NK-92 (cell line): ENCODE data around the gene AACS.
"Not testable (repeated sequence)": the region's sequence is repeated elsewhere in the genome, so short reads cannot be mapped to it uniquely, and the experiment has no call there.

Experiments used
- DNase-seq: peaks from one replicate; lab custom pipeline; 2025; ENCODE audit not compliant: unreplicated experiment; lab: John Stamatoyannopoulos, UW

AACS gene

GRCh38 chr12:125091401-125091800 is 26.2 kb downstream of the AACS start:
- DNase-seq = no peak

- DNase-seq = no peak
Measured at GRCh38 chr12:125092108-125092871, 27.1 kb downstream of the AACS start.

GRCh38 chr12:125092872-125093680 is 27.8 kb downstream of the AACS start:
- DNase-seq = no peak

GRCh38 chr12:125093681-125094330 is 28.6 kb downstream of the AACS start:
- no peak for DNase-seq

GRCh38 chr12:125096894-125097293 is 31.7 kb downstream of the AACS start:
- DNase-seq = no peak

GRCh38 chr12:125097427-125097826 is 32.2 kb downstream of the AACS start:
- no peak for DNase-seq

GRCh38 chr12:125098676-125099408 is 33.6 kb downstream of the AACS start:
- no peak for DNase-seq

- no peak for DNase-seq
Measured at GRCh38 chr12:125099409-125099782, 34.2 kb downstream of the AACS start.

- DNase-seq = no peak
Measured at GRCh38 chr12:125100551-125101434, 35.6 kb downstream of the AACS start.

GRCh38 chr12:125104982-125105381 is 39.7 kb downstream of the AACS start:
- no peak for DNase-seq

GRCh38 chr12:125105600-125105999 is 40.4 kb downstream of the AACS start:
- DNase-seq = no peak

GRCh38 chr12:125110641-125111360 is 45.6 kb downstream of the AACS start:
- DNase-seq = no peak

- DNase-seq = no peak
Measured at GRCh38 chr12:125111403-125111802, 46.2 kb downstream of the AACS start.

GRCh38 chr12:125112614-125113013 is 47.4 kb downstream of the AACS start:
- DNase-seq = not testable (repeated sequence)

GRCh38 chr12:125113263-125113662 is 48.0 kb downstream of the AACS start:
- no peak for DNase-seq

GRCh38 chr12:125113789-125114188 is 48.6 kb downstream of the AACS start:
- DNase-seq = no peak

- no peak for DNase-seq
Measured at GRCh38 chr12:125114365-125115141, 49.3 kb downstream of the AACS start.

GRCh38 chr12:125120566-125120965 is 55.3 kb downstream of the AACS start:
- no peak for DNase-seq

- DNase-seq = no peak
Measured at GRCh38 chr12:125121106-125121505, 55.9 kb downstream of the AACS start.
